Measurements from ENCODE around the gene SLC15A5.

DNA sequence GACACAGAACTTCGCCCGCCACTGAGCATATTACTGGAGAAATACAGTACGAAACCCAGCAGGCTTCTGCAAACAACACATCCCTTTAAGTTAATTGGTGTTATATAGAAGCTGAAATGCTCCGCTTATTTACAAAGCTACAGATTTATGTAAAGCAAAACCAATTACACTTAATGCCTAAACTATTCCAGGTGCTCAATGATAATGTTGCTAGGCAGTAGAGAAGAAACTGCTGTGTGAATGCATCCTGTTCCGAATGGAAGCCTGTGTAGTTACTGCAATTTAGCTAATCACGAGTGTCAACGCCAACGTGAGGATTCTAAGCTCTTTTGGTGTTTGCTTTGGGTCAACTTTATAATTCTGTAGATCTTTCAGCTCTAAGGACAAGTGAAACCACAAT lies 89.8 kb downstream of the SLC15A5 start:
- TF ChIP-seq CTCF (IDR thresholded peaks at IDR 0.05) (no peak), POLR2A (IDR thresholded peaks at IDR 0.05) (no peak)

All from vagina (tissue), 2 donors.